HepG2 (cell line): Measurements from ENCODE around the gene NR1I2.
A peak's percentile ranks its signal among the peaks of the same experiment; 100 is the strongest.

ENCODE experiments used
- CBX5 ChIP-seq: sonication (generic); formaldehyde crosslinking; IDR thresholded peaks from 2 replicates; pipeline ENCODE4 v1.4.0; 2020; ENCODE audit warnings: missing genetic modification reagents, borderline replicate concordance
- CREM ChIP-seq, 2 experiments: sonication (generic) in 1 of 2; formaldehyde crosslinking in 1 of 2; IDR thresholded peaks; 2 replicates each; pipeline versions ENCODE4 v1.4.0 to v1.6.1; 2016 to 2020; ENCODE audit warnings: antibody characterized with exemption in 1 of 2, mild to moderate bottlenecking in 1 of 2, missing genetic modification reagents in 1 of 2
- CTCF ChIP-seq: sonication (generic); formaldehyde crosslinking; IDR thresholded peaks from 2 replicates; pipeline ENCODE4 v1.5.0; 2020; ENCODE audit warnings: mild to moderate bottlenecking, missing genetic modification reagents, moderate library complexity
- ELF1 ChIP-seq: sonication (generic); formaldehyde crosslinking; IDR thresholded peaks from 2 replicates; pipeline ENCODE4 v1.4.0; 2020; ENCODE audit warnings: missing genetic modification reagents
- ESRRA ChIP-seq: sonication (generic); formaldehyde crosslinking; IDR thresholded peaks from 2 replicates; pipeline ENCODE4 v1.5.1; 2020; ENCODE audit warnings: mild to moderate bottlenecking, low read depth, missing genetic modification reagents
- HDAC2 ChIP-seq: sonication (generic); formaldehyde crosslinking; IDR thresholded peaks from 2 replicates; pipeline ENCODE4 v1.4.0; 2020; ENCODE audit warnings: missing genetic modification reagents
- RELA ChIP-seq: sonication (generic); formaldehyde crosslinking; IDR thresholded peaks from 2 replicates; pipeline ENCODE4 v1.4.0; 2020; ENCODE audit warnings: missing genetic modification reagents
- SATB2 ChIP-seq: sonication (generic); formaldehyde crosslinking; IDR thresholded peaks from 2 replicates; pipeline ENCODE4 v1.5.0; 2020; ENCODE audit warnings: missing genetic modification reagents
- SOX5 ChIP-seq: IDR thresholded peaks from 2 replicates; pipeline ENCODE4 v1.6.1; 2016; ENCODE audit warnings: borderline replicate concordance

- TF ChIP-seq CTCF (peak; percentile 33), HDAC2 (no peak), CBX5 (CRISPR knock-in tag) (no peak), SATB2 (CRISPR knock-in tag) (no peak), CREM (IDR thresholded peaks at IDR 0.05) (no peak), CREM (CRISPR knock-in tag; IDR thresholded peaks at IDR 0.05) (no peak), SOX5 (CRISPR knock-in tag) (no peak), ESRRA (CRISPR knock-in tag) (no peak), RELA (no peak), ELF1 (CRISPR knock-in tag) (no peak)
Observed at GRCh38 chr3:119768668-119769393, 13.1 kb upstream of the NR1I2 start.
